NCI-H1417 (cell line): ENCODE data around the gene MAX.

Source experiments
- DNase-seq, 3 experiments: peaks; one replicate each; lab custom pipeline; 2025; lab: John Stamatoyannopoulos, UW

The MAX gene

GRCh38 chr14:65102441-65103149 is at the start of gene MAX:
TSS of gene MAX (minus strand) at chr14:65102517. CDS start at chr14:65102339, 178 bp downstream.
- peak; percentile 73 to 99 (median 87) for DNase-seq

GRCh38 chr14:65151609-65151956 is 49.3 kb upstream of the MAX start:
- DNase-seq, result peak in 1 of 3 experiments; percentile 56

GRCh38 chr14:65150898-65151608 is 48.7 kb upstream of the MAX start:
- DNase-seq, result no peak

GRCh38 chr14:65149116-65149515 is 46.8 kb upstream of the MAX start:
- no peak for DNase-seq

DNA sequence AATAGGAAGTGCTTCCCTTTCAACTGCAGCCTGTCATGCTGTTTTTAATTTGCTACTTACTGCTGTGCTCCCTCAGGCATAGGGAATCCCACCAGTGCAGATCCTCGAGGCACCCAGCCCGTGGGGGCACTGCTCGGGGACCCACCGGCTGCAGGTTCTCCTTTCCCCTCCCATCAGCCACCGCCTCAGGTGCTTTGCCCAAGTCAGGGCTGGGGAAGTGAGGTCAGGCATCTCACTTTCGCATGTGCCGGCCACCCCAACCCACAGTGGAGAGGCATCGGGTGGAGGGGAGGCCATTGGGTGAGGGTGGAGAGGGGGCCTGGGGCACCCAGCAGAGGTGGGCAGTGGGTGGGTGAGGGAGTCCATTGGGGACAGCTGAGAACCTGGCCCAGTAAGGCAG is 41.9 kb upstream of the MAX start:
- no peak for DNase-seq

DNA sequence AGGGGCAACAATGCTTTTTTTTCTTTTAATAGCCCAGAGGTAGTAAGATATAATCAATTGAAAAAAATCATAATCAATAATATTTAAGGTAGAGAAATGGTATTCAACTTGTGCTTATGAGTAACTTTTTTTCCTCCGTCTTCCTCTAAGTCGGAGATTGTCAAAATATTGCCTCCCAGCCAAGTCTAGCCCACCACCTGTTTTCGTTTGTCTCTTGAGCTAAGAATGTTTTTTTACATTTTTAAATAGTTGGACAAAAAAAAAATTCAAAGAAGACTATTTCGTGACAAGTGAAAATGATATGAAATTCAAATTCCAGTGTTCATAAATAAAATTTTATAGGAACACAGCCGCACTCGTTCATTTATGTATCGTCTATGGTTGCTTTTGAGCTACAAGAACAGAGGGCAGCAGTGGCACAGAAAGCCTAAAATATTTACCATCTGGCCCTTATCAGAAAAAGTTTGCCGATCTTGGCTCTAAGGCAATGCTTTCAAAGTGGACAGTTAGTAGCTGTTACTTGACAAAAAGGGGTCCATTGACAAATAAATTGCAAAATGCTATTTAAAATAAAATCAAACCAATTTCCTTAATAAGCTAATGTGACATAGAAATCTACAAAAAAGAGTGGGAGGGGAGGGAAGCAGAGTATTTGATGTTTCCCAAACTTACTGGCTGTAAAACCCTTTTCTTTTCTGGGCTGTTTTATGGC is 40.8 kb upstream of the MAX start:
- DNase-seq, result no peak

- no peak for DNase-seq
These were observed 40.1 kb upstream of the MAX start for GRCh38 chr14:65142429-65142828.

DNA sequence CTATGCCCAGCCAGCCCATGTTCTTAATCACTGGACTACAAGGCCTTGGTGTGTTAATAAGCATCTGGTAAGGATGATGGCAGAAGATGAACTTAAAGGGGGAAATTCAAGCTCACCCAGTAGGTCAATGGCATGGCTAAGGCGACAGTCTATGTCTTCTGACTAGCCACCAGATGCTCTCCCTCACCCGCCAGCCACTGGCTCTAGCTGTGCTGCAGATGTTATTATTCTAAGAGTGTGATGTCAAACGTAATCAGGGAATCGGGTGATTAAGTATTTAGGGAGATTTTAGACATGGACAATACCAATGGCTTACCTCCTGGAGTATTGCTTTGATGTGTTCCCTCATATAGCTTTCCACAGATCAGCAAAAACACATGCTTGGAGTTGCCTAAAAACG is 39.2 kb upstream of the MAX start:
- DNase-seq, result no peak

- DNase-seq, result no peak
These were observed 35.5 kb upstream of the MAX start for GRCh38 chr14:65137648-65138307.

DNA sequence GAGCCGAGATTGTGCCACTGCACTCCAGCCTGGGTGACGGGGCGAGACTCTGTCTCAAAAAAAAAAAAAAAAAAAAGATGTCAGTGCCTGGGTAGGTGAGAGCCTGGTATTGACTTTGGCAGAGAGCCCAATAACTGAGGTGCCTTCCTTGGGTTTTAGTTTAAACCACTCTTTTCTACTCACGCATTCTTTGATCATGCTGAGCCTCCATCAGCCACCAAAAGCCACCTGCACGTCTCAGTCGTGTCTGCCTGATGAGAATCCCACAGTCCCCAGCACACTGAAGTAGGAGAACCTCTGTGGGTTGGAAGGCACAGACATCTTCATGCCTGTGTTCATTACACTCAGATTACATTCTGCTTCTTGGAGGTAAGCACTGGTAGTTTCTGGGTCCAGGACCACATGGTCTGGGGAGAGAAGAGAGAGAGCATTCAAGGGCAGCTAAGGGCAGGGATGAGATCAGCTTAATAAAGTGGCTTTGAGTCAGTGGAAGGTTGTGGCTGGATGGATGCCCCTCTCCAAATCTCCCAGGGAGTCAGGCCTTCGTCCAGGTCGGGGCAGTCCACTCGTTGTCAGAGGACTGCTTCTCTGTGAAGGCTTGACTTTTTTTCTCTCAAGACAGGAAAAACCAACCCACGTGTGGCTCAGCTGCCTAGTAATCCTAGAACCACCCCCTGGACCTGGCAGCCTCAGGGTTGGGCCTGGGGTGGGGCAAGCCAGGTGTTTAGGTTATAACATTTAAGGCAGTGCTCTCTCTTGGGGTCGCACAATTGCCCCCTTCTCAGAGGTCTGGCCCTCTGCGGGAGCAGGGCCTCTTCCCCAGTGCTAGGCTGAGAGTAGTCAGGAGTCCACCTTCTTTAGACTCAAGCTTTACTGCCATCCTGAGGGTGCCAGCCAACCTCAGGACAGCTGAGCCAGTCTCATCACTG is 32.6 kb upstream of the MAX start:
- DNase-seq, result peak in 2 of 3 experiments; percentile 3 to 36

DNA sequence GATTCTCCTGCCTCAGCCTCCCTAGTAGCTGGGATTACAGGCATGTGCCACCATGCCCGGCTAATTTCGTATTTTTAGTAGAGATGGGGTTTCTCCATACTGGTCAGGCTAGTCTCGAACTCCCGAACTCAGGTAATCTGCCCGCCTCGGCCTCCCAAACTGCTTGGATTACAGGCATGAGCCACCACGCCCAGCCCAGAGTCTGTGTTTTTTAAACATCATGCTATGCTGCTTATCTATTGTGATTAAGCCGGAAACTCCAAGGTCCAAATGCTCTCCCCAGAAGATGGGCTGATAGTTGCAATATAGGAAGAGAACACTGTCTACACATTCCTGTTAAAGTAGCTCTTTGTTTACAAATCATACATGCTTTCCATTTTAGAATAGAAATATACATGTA is 30.5 kb upstream of the MAX start:
- no peak for DNase-seq

DNA sequence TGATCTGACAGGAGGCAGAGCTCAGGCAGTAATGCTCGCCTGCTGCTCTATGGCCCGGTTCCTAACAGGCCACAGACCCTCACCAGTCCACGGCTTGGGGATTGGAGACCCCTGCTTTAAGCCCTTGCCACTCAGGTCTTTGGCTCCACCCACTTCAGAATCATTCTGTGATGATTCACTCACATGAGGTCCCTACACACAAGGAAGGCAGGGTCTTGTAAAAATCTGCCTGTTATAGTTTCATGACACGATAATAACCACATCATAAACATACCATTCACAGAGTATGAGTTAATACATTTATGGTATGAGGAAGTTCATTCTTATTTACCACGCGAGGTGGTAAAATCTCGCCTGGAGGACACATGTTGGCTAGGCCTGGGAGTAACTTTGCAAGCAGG is 29.0 kb upstream of the MAX start:
- DNase-seq, result peak in 1 of 3 experiments; percentile 41

GRCh38 chr14:65128096-65128495 is 25.8 kb upstream of the MAX start:
- DNase-seq, result no peak

- DNase-seq, result no peak
These were observed 15.7 kb upstream of the MAX start for GRCh38 chr14:65117769-65118745.

- DNase-seq, result no peak
These were observed 13.3 kb upstream of the MAX start for GRCh38 chr14:65115615-65116014.

- DNase-seq, result no peak
These were observed 8.2 kb upstream of the MAX start for GRCh38 chr14:65110525-65110924.

- DNase-seq, result no peak
These were observed 7.0 kb upstream of the MAX start for GRCh38 chr14:65109357-65109756.

DNA sequence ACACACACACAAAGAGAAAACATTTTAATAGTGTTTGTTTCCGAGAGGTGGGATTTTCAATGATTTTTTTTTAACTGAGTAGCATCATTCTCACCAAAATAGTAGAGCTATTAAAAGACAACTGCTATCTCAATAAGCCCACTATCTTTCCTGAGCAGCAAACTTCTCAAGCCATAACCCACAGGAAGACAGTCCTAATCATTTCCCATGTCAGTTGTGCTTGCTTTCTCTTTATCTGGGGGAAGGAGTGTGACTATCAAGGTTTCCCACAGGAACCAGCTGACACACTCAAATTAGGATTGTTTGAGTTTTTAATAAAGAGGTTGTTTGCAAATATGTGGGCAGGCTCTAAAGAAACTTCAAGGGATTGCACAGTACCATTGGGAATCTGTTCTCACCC is 4.9 kb upstream of the MAX start:
- no peak for DNase-seq

DNA sequence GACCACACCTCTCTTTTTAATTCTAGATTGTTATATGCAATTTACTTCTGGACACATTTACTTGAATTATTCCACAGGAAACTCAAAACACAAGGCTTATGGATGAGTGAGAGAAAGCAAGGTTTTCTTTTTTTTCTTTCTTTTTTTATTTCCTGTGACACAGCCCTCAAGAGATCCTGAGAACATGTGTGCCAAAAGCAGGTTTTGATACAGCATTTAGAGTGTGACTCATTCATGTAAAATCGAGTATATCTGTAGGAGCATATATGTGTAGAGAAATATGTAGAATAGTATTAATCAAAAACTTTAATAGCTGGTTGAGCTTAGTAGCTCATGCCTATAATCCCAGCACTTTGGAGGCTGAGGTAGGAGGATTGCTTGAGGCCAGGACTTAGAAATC is 4.4 kb upstream of the MAX start:
- no peak for DNase-seq

DNA sequence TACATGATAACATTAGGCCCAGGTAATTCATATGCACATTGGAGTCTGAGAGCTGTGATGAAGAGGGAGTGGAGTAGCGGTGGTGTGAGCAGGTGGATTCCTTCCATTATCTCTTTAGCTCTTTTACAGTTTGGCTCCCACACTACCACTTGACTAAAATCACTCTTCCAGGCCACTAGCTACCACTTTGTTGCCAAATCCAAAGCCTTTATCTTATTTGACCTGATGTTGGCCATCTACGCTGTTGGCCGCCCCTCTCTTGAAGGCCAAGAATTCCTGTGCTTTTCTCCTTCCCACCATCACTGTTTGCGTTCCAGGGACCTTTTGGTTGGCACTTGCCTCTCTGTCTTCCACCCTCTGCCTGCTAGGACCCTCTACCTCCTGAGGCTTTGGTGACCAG is 4.0 kb upstream of the MAX start:
- DNase-seq, result no peak
